ENCODE results near the gene MGST1. TPM values are rescaled to one million over a fixed set of nuclear protein-coding genes. Genes with fewer than 3 reads are reported as not detected.
"Not testable (repeated sequence)": the region's sequence is repeated elsewhere in the genome, so short reads cannot be mapped to it uniquely, and the experiment has no call there.

MGST1 gene
- total RNA-seq, 1 experiment from 2014 or later = 120 TPM

GRCh38 chr12:16370096-16370495 is 22.7 kb downstream of the MGST1 start:
- Histone ChIP-seq H3K27me3 (ENCODE audit: control insufficient read depth, insufficient read depth, low read length) (no peaks in the 10 kb centered on the region), H3K36me3 (replicated peaks; ENCODE audit: control insufficient read depth, insufficient read depth, low read length) (no peaks in the 10 kb centered on the region; the same call in 1 of the 2 replicates), H3K4me3 (ENCODE audit: insufficient read depth, low read depth, low read length) (no peak overlapping the region)
- no peak for DNase-seq

- not testable (repeated sequence) for H3K4me3 ChIP-seq (ENCODE audit: insufficient read depth, low read depth, low read length); H3K36me3 ChIP-seq (replicated peaks; ENCODE audit: control insufficient read depth, insufficient read depth, low read length); DNase-seq; H3K27me3 ChIP-seq (ENCODE audit: control insufficient read depth, insufficient read depth, low read length)
These were observed 35.3 kb downstream of the MGST1 start for GRCh38 chr12:16382652-16383312.

- H3K27me3 ChIP-seq (ENCODE audit: control insufficient read depth, insufficient read depth, low read length) = no peaks in the 10 kb centered on the region
- no peaks in the 10 kb centered on the region for H3K36me3 ChIP-seq (replicated peaks; ENCODE audit: control insufficient read depth, insufficient read depth, low read length)
- H3K4me3 ChIP-seq (ENCODE audit: insufficient read depth, low read depth, low read length) = no peak overlapping the region
- peak; percentile 25 for DNase-seq
These were observed 37.3 kb downstream of the MGST1 start for GRCh38 chr12:16384732-16385131.

GRCh38 chr12:16385782-16386646 is 38.6 kb downstream of the MGST1 start:
- H3K36me3 ChIP-seq (replicated peaks; ENCODE audit: control insufficient read depth, insufficient read depth, low read length) = no peaks in the 10 kb centered on the region
- H3K27me3 ChIP-seq (ENCODE audit: control insufficient read depth, insufficient read depth, low read length) = no peaks in the 10 kb centered on the region
- H3K4me3 ChIP-seq (ENCODE audit: insufficient read depth, low read depth, low read length) = no peak overlapping the region
- peak; percentile 44 for DNase-seq

DNA sequence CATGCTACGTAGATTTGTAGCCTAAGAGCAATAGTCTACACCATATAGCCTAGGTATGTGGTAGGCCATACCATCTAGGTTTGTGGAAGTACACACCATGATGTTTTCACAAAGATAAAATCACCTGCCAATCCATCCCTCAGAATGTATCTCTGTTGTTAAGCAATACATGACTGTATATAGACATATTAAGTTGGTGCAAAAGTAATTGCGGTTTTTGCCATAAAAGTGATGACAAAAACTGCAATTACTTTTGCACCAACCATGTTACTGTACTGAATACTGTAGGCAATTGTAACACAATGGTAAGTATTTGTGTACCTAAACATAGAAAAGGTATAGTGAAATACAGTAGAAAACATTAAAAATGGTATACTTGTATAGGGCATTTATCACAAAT is 40.5 kb downstream of the MGST1 start:
- Histone ChIP-seq H3K36me3 (replicated peaks; ENCODE audit: control insufficient read depth, insufficient read depth, low read length) (no peaks in the 10 kb centered on the region), H3K27me3 (ENCODE audit: control insufficient read depth, insufficient read depth, low read length) (no peaks in the 10 kb centered on the region), H3K4me3 (ENCODE audit: insufficient read depth, low read depth, low read length) (no peak overlapping the region)
- DNase-seq = no peak

DNA sequence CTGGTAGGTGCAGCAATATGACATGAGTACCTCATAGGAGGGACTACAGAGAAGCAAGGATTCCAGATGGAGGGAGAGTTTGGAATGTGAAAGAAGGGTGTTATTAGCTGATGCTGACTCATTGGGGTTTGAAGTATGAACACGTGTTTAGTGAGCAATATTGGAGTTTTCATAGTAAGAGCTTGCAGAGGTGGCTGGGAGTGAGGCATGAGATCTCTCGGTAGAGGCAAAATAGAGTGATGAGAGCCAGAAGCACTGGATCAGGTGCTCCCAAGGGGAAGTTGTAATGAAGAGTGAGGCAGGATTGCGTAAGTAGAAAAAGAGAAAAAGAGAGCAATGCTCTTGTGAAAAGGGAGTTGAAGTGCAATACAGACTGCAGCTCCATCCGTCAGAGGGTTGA is 42.1 kb downstream of the MGST1 start:
- no peak for DNase-seq
- Histone ChIP-seq H3K36me3 (replicated peaks; ENCODE audit: control insufficient read depth, insufficient read depth, low read length) (no peaks in the 10 kb centered on the region), H3K27me3 (ENCODE audit: control insufficient read depth, insufficient read depth, low read length) (no peaks in the 10 kb centered on the region), H3K4me3 (ENCODE audit: insufficient read depth, low read depth, low read length) (no peak overlapping the region)

GRCh38 chr12:16392846-16393535 is 45.5 kb downstream of the MGST1 start:
- Histone ChIP-seq H3K36me3 (replicated peaks; ENCODE audit: control insufficient read depth, insufficient read depth, low read length) (no peaks in the 10 kb centered on the region), H3K27me3 (ENCODE audit: control insufficient read depth, insufficient read depth, low read length) (no peaks in the 10 kb centered on the region), H3K4me3 (ENCODE audit: insufficient read depth, low read depth, low read length) (no peak overlapping the region)
- no peak for DNase-seq

GRCh38 chr12:16399101-16399500 is 51.7 kb downstream of the MGST1 start:
- H3K4me3 ChIP-seq (ENCODE audit: insufficient read depth, low read depth, low read length) = no peak overlapping the region
- DNase-seq = no peak

GRCh38 chr12:16401835-16402234 is 54.4 kb downstream of the MGST1 start:
- H3K27me3 ChIP-seq (ENCODE audit: control insufficient read depth, insufficient read depth, low read length); DNase-seq; H3K4me3 ChIP-seq (ENCODE audit: insufficient read depth, low read depth, low read length); H3K36me3 ChIP-seq (replicated peaks; ENCODE audit: control insufficient read depth, insufficient read depth, low read length): not testable (repeated sequence)

More at GRCh38 chr12:16399101-16399500, 51.7 kb downstream of the MGST1 start:
- no peaks in the 10 kb centered on the region for H3K36me3 ChIP-seq (replicated peaks; ENCODE audit: control insufficient read depth, insufficient read depth, low read length)
- H3K27me3 ChIP-seq (ENCODE audit: control insufficient read depth, insufficient read depth, low read length) = no peaks in the 10 kb centered on the region

DNA sequence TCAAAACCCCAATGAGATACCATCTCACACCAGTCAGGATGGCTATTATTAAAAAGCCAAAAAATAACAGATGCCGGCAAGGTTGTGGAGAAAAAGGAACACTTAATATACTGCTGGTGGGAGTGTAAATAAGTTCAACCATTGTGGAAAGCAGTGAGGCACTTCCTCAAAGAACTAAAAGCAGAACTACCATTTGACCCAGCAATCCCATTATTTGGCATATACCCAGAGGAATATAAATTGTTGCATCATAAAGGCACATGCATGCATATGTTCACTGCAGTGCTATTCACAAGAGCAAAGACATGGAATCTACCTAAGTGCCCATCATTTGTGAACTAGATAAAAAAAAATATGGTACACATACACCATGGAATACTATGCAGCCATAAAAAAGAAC is 59.9 kb downstream of the MGST1 start:
- Histone ChIP-seq H3K27me3 (ENCODE audit: control insufficient read depth, insufficient read depth, low read length) (no peaks in the 10 kb centered on the region), H3K4me3 (ENCODE audit: insufficient read depth, low read depth, low read length) (no peak overlapping the region), H3K36me3 (replicated peaks; ENCODE audit: control insufficient read depth, insufficient read depth, low read length) (no peaks in the 10 kb centered on the region)
- DNase-seq = no peak

Other genes starting within 250 kb of the MGST1 start
- gene SLC15A5, start 70.0 kb upstream of the MGST1 start, total RNA-seq (2014; rRNA removed; shearing (Covaris generic)) = not detected in 2 replicates